Measurements from ENCODE around the gene PCDHA5.
A peak's percentile ranks its signal among the peaks of the same experiment; 100 is the strongest.
"Not testable (repeated sequence)": the region's sequence is repeated elsewhere in the genome, so short reads cannot be mapped to it uniquely, and the experiment has no call there.

Gene PCDHA5

DNA sequence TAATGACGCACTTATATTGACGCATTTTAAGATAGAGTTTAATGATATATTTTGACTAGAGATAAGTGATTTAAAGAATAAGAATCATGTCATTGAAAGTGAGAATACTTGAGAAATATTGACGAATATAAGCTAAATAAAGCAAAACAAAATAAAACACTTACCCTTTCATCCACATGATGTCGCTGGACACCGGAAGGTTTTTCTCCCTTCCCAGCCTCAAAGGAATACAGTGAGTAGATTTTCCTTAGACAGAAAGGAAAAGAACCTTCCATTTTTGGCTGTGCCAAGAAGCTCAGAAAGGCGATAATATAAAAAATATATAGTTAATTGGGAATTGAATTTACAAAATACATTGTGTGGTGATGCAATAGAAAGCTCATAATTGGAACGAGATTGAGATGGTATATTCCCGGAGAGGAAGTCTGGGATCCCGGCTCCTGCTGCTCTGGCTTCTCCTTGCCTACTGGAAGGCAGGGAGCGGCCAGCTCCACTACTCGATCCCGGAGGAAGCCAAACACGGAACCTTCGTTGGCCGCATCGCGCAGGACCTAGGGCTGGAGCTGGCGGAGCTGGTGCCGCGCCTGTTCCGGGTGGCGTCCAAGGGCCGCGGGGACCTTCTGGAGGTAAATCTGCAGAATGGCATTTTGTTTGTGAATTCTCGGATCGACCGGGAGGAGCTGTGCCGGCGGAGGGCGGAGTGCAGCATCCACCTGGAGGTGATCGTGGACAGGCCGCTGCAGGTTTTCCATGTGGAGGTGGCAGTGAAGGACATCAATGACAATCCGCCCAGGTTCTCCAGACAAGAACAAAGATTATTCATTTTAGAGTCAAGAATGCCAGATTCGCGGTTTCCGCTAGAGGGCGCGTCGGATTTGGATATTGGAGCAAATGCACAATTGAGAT, at the start of gene PCDHA5:
Gene PCDHA5 (plus strand): TSS at position 239 of the 906 bp plus-strand sequence.
- DNase-seq: peak; percentile 42

- no peak for DNase-seq
Measured at GRCh38 chr5:140780512-140780911, 40.9 kb upstream of the PCDHA5 start.

DNA sequence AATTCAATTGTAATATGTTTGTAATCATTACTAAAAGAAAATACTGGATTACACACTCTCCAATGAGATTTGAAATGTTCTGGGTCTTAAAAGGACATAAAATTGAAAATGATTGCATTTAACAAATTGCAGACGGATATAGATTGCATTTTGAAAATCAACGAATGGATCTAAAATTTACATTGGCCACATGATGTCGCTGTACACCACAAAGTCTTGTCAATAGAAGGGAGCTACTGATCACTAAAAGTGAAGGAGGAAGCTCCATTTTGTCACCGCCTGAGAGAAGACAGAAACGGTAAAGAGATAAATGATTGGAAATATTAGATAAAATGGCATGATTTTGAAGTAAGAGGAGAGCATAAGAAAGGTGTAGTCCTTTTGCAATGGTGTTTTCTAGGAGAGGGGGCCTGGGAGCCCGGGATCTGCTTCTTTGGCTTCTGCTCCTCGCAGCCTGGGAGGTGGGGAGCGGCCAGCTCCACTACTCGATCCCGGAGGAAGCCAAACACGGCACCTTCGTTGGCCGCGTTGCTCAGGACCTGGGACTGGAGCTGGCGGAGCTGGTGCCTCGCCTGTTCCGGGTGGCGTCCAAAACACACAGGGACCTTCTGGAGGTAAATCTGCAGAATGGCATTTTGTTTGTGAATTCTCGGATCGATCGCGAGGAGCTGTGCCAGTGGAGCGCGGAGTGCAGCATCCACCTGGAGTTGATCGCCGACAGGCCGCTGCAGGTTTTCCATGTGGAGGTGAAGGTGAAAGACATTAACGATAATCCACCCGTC, 35.3 kb upstream of the PCDHA5 start, which contains the start of gene PCDHA1:
Gene PCDHA1 (plus strand): TSS at position 236 of the 782 bp plus-strand sequence.
- DNase-seq: no peak

DNA sequence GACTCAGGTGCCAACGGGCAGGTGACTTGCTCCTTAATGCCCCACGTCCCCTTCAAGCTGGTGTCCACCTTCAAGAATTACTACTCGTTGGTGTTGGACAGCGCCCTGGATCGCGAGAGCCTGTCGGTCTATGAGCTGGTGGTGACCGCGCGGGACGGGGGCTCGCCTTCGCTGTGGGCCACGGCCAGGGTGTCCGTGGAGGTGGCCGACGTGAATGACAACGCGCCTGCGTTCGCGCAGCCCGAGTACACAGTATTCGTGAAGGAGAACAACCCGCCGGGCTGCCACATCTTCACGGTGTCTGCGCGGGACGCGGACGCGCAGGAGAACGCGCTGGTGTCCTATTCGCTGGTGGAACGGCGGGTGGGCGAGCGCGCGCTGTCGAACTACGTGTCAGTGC, 34.0 kb upstream of the PCDHA5 start:
- not testable (repeated sequence) for DNase-seq

GRCh38 chr5:140787849-140788504, 33.4 kb upstream of the PCDHA5 start:
- DNase-seq: not testable (repeated sequence)

DNA sequence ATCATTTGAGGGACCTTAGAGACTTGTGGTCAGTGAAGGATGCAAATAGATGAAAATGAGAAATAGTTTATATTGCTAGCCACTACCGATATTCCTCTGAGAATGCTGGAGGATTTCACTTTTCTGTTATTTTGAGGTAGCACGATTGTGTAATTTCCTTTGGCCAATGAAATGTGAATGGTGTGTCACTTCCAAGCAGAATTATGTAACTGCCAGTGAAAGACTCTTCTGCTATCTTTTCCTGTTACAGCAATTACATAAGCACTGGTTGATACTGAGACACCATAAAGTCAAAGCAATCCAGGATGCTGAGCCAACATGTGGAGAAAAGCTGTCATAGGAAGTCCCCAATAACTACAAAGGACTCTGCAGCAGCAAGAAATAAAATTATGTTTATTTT, 30.3 kb upstream of the PCDHA5 start:
- no peak for DNase-seq

DNA sequence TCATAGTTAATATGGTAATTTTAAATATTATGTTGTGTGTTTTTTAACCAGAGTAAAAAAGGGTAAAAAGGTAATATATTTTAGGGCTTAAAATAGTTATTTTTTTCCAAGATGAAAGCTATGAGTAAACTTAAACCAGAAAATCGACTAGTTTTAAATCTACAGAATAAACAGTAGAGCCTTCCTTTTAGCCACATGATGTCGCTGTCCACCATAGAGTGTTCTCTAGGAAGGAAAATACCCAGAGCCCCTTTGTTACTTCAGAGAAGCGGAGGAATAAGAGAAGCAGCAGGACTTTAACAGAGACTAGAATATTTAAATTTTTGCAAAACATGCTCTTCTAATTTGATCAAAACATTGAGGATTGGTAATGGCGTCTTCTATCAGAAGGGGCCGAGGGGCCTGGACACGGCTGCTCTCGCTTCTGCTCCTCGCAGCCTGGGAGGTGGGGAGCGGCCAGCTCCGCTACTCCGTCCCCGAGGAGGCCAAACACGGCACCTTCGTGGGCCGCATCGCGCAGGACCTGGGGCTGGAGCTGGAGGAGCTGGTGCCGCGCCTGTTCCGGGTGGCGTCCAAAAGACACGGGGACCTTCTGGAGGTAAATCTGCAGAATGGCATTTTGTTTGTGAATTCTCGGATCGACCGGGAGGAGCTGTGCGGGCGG, 26.7 kb upstream of the PCDHA5 start, which contains the start of gene PCDHA2:
Gene PCDHA2 (plus strand): TSS at position 258 of the 664 bp plus-strand sequence.
- DNase-seq: no peak

DNA sequence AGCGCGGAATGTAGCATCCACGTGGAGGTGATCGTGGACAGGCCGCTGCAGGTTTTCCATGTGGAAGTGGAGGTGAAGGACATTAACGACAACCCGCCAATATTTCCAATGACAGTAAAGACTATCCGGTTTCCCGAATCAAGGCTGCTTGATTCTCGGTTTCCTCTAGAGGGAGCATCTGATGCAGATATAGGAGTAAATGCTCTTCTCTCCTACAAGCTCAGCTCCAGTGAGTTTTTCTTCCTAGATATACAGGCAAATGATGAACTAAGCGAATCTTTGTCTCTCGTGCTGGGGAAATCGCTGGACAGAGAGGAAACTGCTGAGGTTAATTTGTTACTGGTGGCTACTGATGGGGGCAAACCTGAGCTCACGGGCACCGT, 26.2 kb upstream of the PCDHA5 start:
- peak; percentile 12 for DNase-seq

DNA sequence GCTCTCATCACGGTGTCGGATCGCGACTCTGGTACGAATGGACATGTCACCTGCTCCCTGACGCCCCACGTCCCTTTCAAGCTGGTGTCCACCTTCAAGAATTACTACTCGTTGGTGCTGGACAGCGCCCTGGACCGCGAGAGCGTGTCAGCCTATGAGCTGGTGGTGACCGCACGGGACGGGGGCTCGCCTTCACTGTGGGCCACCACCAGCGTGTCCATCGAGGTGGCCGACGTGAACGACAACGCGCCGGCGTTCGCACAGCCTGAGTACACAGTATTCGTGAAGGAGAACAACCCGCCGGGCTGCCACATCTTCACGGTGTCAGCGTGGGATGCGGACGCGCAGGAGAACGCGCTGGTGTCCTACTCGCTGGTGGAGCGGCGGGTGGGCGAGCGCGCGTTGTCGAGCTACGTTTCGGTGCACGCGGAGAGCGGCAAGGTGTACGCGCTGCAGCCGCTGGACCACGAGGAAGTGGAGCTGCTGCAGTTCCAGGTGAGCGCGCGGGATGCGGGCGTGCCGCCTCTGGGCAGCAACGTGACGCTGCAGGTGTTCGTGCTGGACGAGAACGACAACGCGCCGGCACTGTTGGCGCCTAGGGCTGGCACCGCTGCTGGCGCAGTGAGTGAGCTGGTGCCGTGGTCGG, 25.2 kb upstream of the PCDHA5 start:
- DNase-seq: not testable (repeated sequence)

DNA sequence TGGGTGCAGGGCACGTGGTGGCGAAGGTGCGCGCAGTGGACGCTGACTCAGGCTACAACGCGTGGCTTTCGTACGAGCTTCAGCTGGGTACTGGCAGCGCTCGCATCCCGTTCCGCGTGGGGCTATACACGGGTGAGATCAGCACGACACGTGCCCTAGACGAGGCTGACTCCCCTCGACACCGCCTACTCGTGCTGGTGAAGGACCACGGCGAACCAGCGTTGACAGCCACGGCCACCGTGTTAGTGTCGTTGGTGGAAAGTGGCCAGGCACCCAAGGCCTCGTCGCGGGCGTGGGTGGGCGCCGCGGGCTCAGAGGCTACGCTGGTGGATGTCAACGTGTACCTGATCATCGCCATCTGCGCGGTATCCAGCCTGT, 24.7 kb upstream of the PCDHA5 start:
- no peak for DNase-seq

GRCh38 chr5:140800816-140801493, 20.5 kb upstream of the PCDHA5 start, which contains the start of gene PCDHA3:
PCDHA3 (plus strand) TSS chr5:140801057.
- DNase-seq: peak; percentile 17

DNA sequence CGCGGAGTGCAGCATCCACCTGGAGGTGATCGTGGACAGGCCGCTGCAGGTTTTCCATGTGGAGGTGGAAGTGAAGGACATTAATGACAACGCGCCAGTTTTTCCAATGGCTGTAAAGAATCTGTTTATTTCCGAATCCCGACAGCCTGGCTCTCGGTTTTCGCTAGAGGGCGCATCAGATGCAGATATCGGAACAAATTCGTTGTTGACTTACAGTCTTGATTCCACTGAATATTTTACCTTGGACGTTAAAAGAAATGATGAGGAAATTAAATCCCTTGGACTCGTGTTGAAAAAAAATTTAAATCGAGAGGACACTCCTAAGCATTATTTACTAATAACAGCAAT, 19.9 kb upstream of the PCDHA5 start:
- DNase-seq: peak; percentile 5

GRCh38 chr5:140802381-140802780, 19.0 kb upstream of the PCDHA5 start:
- DNase-seq: not testable (repeated sequence)

GRCh38 chr5:140802781-140803271, 18.6 kb upstream of the PCDHA5 start:
- no peak for DNase-seq

DNA sequence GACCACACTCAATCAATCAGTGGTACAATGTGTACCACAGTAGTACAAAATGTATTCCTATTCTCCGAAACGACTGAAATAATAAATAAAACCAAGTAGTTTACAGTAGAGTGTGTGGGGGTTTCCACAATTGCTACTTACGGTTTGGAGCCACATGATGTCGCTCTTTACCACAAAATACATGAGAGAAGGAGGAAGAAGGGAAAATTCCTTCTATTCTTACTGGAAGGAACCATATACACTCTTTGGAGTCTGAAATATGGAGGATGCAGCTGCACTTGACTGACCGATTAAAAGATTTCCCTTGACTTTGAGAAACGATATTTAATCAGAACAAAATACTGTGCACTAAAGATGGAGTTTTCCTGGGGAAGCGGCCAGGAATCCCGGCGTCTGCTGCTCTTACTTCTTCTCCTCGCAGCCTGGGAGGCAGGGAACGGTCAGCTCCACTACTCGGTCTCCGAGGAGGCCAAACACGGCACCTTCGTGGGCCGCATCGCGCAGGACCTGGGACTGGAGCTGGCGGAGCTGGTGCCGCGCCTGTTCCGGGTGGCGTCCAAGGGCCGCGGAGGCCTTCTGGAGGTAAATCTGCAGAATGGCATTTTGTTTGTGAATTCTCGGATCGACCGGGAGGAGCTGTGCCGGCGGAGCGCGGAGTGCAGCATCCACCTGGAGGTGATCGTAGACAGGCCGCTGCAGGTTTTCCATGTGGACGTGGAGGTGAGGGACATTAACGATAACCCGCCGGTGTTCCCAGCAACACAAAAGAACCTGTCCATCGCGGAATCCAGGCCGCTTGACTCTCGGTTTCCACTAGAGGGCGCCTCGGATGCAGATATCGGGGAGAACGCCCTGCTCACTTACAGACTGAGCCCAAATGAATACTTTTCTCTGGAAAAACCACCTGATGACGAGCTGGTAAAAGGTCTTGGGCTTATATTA, 14.3 kb upstream of the PCDHA5 start, which contains the start of gene PCDHA4:
Gene PCDHA4 (plus strand): TSS at position 235 of the 942 bp plus-strand sequence.
- peak; percentile 25 for DNase-seq

GRCh38 chr5:140808241-140808888, 13.0 kb upstream of the PCDHA5 start:
- DNase-seq: not testable (repeated sequence)

- no peak for DNase-seq
Measured at GRCh38 chr5:140808889-140809291, 12.5 kb upstream of the PCDHA5 start.

DNA sequence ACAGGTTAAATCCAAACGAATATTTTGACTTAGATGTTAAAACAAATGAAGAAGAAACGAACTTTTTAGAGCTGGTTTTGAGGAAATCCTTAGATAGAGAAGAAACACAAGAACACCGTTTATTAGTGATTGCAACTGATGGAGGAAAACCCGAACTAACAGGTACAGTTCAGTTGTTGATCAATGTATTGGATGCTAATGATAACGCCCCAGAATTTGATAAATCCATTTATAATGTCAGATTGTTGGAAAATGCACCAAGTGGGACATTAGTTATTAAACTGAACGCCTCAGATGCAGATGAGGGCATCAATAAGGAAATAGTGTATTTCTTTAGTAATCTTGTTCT, 842 bp downstream of the PCDHA5 start:
- DNase-seq: no peak

DNA sequence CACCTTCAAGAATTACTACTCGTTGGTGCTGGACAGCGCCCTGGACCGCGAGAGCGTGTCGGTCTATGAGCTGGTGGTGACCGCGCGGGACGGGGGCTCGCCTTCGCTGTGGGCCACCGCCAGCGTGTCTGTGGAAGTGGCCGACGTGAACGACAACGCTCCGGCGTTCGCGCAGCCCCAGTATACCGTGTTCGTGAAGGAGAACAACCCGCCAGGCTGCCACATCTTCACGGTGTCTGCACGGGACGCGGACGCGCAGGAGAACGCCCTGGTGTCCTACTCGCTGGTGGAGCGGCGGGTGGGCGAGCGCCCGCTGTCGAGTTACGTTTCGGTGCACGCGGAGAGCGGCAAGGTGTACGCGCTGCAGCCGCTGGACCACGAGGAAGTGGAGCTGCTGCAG, 1.6 kb downstream of the PCDHA5 start:
- not testable (repeated sequence) for DNase-seq

DNA sequence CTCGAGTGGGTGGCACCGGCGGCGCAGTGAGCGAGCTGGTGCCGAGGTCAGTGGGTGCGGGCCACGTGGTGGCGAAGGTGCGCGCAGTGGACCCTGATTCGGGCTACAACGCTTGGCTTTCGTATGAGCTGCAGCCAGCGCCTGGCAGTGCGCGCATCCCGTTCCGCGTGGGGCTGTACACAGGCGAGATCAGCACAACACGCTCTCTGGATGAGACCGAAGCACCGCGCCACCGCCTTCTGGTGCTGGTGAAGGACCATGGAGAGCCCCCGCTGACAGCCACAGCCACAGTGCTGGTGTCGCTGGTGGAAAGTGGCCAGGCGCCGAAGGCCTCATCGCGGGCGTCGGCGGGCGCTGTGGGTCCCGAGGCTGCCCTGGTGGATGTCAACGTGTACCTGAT, 2.1 kb downstream of the PCDHA5 start:
- DNase-seq: no peak

All from hematopoietic multipotent progenitor cell treated with erythropoietin and hydrocortisone succinate and interleukin-3 and kit ligand, for 6 days (in vitro differentiated cells).